ENCODE measurements around the gene STAG2. TPM values are rescaled to one million over a fixed set of nuclear protein-coding genes. Genes with fewer than 3 reads are reported as not detected.

STAG2 gene
- total and polyA plus RNA-seq, 2 of the 13 experiments (the other 11 are each of a cell fraction or from before 2014, with no cell fraction given) = 21.0 to 50.8 TPM

DNA sequence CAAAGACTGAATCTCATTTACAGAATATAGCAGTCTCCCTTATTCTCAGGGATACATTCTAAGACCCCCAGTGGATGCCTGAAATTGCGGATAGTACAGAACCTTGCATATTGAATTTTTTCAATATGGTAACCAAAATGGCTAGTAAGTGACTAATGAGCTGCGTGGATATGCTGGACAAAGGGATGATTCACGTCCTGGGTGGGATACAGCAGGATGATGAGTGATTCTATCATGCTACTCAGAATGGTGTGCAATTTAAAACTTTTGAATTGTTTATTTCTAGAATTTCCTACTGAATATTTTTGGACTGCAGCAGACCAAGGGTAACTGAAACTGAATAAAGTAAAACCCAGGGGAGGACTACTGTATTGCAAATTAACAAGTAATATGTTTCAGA, 66.7 kb downstream of the STAG2 start:
- BruUV-seq (replicated peaks) = no TSS peak
- peaks cover 0 to 8% of the 10 kb centered on the region in 2 experiments; a peak in 2 of 5 replicates for H3K36me3 ChIP-seq (replicated peaks in 1 of 2; ENCODE audit: control insufficient read depth in 1 of 2, insufficient read depth in 2 of 2, low read length in 2 of 2)
- no peaks in the 10 kb centered on the region for H3K4me1 ChIP-seq (ENCODE audit: insufficient read depth, low read length)
- H3K27ac ChIP-seq (ENCODE audit: extremely low read length, insufficient read depth, low read length) = no peak overlapping the region
- intact Hi-C loops (cut with micrococcal nuclease; ENCODE audit: unreplicated experiment) = no loop called here
- H3K9me3 ChIP-seq (ENCODE audit: low read length) = no peaks in the 10 kb centered on the region
- H2AFZ ChIP-seq (ENCODE audit: low read length) = no peak overlapping the region
- DNase-seq (ENCODE audit: low spot score) (no peak), FAIRE-seq (no peak), ATAC-seq (no peak)
- ChIA-PET POLR2A (no interaction called here), CTCF (ENCODE audit: low intra/inter-chr PET ratio, low total read pairs) (no interaction called here)
- no peaks in the 10 kb centered on the region for H3K27me3 ChIP-seq (ENCODE audit: control insufficient read depth in 1 of 2, insufficient read depth in 2 of 2, low read length in 2 of 2)
- H3K79me2 ChIP-seq (ENCODE audit: insufficient read depth, low read length) = peaks cover under 1% of the 10 kb centered on the region
- in situ Hi-C loops (cut with HindIII; ENCODE audit: extremely low pct_ligation_motif_present, low pct_unique_long_range_greater_than_20kb) = no loop called here
- H3K4me3 ChIP-seq (replicated peaks in 1 of 3; ENCODE audit: insufficient read depth in 1 of 3, low read depth in 2 of 3, low read length in 3 of 3) = no peak overlapping the region
- 97% methylated on average over 3 of the region's 3 CpGs for WGBS (ENCODE audit: low lambda C conversion rate)
- no peak overlapping the region for H3K4me2 ChIP-seq (ENCODE audit: low read depth, low read length)
- TF ChIP-seq SP140L (CRISPR knock-in tag; IDR thresholded peaks at IDR 0.05; ENCODE audit: borderline replicate concordance) = no peak
- no peak for TF ChIP-seq DMAP1 (CRISPR knock-in tag; IDR thresholded peaks at IDR 0.05)
- TF ChIP-seq ZSCAN21 (CRISPR knock-in tag; IDR thresholded peaks at IDR 0.05; ENCODE audit: borderline replicate concordance) = no peak
- no peak for TF ChIP-seq ZMYM2 (CRISPR knock-in tag; IDR thresholded peaks at IDR 0.05)
- TF ChIP-seq WIZ (CRISPR knock-in tag; IDR thresholded peaks at IDR 0.05) = no peak
- H3K9ac ChIP-seq (ENCODE audit: insufficient read depth, low read depth, low read length) = no peak overlapping the region
- H4K20me1 ChIP-seq (ENCODE audit: insufficient read depth, low read length) = no peaks in the 10 kb centered on the region

GRCh38 chrX:124030520-124030919, 69.0 kb downstream of the STAG2 start:
- no TSS peak for BruUV-seq (replicated peaks)
- Histone ChIP-seq H3K27ac (ENCODE audit: extremely low read length, insufficient read depth, low read length) (no peak overlapping the region), H4K20me1 (ENCODE audit: insufficient read depth, low read length) (no peaks in the 10 kb centered on the region), H3K27me3 (ENCODE audit: control insufficient read depth in 1 of 2, insufficient read depth in 2 of 2, low read length in 2 of 2) (no peaks in the 10 kb centered on the region), H3K4me2 (ENCODE audit: low read depth, low read length) (no peak overlapping the region), H3K9ac (ENCODE audit: insufficient read depth, low read depth, low read length) (no peak overlapping the region), H3K4me3 (replicated peaks in 1 of 3; ENCODE audit: insufficient read depth in 1 of 3, low read depth in 2 of 3, low read length in 3 of 3) (no peak overlapping the region), H3K9me3 (ENCODE audit: low read length) (no peaks in the 10 kb centered on the region), H3K4me1 (ENCODE audit: insufficient read depth, low read length) (no peaks in the 10 kb centered on the region), H3K36me3 (replicated peaks in 1 of 2; ENCODE audit: control insufficient read depth in 1 of 2, insufficient read depth in 2 of 2, low read length in 2 of 2) (peaks cover 0 to 8% of the 10 kb centered on the region in 2 experiments; a peak in 2 of 5 replicates), H3K79me2 (ENCODE audit: insufficient read depth, low read length) (no peaks in the 10 kb centered on the region), H2AFZ (ENCODE audit: low read length) (no peak overlapping the region)
- intact Hi-C loops (cut with micrococcal nuclease; ENCODE audit: unreplicated experiment) (no loop called here), in situ Hi-C loops (cut with HindIII; ENCODE audit: extremely low pct_ligation_motif_present, low pct_unique_long_range_greater_than_20kb) (no loop called here)
- DNase-seq (ENCODE audit: low spot score) (no peak), ATAC-seq (no peak), FAIRE-seq (no peak)
- 100% methylated on average over 1 of the region's 1 CpG for WGBS (ENCODE audit: low lambda C conversion rate)
- CTCF ChIA-PET (ENCODE audit: low intra/inter-chr PET ratio, low total read pairs) = no interaction called here
- TF ChIP-seq ZNF260 (CRISPR knock-in tag; IDR thresholded peaks at IDR 0.05; ENCODE audit: borderline replicate concordance, low read depth) (no peak), ONECUT2 (CRISPR knock-in tag; IDR thresholded peaks at IDR 0.05) (no peak), DZIP1 (CRISPR knock-in tag; IDR thresholded peaks at IDR 0.05) (no peak)
- POLR2A ChIA-PET = no interaction called here

Data from HepG2 (cell line).